Measurements from ENCODE around the gene KDM7A. TPM values are rescaled to one million over a fixed set of nuclear protein-coding genes. Genes with fewer than 3 reads are reported as not detected.
A peak's percentile ranks its signal among the peaks of the same experiment; 100 is the strongest.

KDM7A gene, protein sequence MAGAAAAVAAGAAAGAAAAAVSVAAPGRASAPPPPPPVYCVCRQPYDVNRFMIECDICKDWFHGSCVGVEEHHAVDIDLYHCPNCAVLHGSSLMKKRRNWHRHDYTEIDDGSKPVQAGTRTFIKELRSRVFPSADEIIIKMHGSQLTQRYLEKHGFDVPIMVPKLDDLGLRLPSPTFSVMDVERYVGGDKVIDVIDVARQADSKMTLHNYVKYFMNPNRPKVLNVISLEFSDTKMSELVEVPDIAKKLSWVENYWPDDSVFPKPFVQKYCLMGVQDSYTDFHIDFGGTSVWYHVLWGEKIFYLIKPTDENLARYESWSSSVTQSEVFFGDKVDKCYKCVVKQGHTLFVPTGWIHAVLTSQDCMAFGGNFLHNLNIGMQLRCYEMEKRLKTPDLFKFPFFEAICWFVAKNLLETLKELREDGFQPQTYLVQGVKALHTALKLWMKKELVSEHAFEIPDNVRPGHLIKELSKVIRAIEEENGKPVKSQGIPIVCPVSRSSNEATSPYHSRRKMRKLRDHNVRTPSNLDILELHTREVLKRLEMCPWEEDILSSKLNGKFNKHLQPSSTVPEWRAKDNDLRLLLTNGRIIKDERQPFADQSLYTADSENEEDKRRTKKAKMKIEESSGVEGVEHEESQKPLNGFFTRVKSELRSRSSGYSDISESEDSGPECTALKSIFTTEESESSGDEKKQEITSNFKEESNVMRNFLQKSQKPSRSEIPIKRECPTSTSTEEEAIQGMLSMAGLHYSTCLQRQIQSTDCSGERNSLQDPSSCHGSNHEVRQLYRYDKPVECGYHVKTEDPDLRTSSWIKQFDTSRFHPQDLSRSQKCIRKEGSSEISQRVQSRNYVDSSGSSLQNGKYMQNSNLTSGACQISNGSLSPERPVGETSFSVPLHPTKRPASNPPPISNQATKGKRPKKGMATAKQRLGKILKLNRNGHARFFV
- total RNA-seq, result 10 to 100 TPM; 19.5 to 24.9 TPM
- 1 to 10 TPM; 4.1 to 9.5 TPM for polyA plus RNA-seq
- long read RNA-seq, donor 1, partial matches to known transcripts, result 12 of 19 reads
- long read RNA-seq, donor 1, other reads (novel, unspliced or antisense), result 7 of 19 reads
- long read RNA-seq, donor 2, partial matches to known transcripts, result 2 of 13 reads
- long read RNA-seq, donor 2, other reads (novel, unspliced or antisense), result 11 of 13 reads

DNA sequence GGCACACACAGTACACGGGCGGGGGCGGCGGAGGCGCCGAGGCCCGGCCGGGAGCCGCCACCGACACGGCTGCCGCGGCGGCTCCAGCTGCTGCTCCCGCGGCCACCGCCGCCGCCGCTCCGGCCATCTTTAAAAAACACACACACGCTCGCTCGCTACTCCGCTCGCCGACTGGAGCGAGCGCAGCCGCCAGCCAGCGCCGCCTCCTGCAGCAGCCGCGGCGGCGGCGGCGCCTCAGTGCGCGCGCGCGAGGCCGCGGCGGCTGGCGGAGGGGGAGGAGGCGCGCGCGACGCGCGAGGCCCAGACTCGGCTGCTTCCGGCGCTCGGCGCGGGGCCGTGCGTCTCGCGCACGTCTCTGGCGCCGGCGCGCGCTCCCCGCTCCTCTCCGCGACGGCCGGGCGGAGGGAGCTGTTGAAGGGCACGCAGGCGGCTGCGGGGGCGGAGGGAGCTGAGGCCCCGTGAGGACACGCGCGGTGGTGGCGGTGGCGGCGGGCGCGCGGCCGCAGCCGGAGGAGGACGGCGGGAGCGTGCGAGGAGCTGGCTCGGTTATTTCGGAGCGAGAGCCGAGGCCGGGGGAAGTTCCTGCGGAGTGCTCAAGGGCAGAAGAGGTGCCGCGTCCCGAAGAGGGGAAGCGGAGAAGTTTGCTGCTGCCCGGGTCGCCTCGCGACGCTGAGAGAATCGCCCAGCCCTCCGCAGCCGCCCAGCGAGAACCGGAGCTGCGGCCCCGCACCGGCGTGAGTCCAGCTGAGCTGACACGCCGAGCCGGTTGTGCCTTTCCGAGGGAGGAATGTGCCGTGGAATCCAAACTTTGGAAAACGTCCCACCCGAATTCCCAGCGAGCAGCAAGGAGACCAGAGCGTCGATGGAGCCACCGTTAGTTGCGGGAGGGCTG is at the start of gene KDM7A:
TSS of gene KDM7A (minus strand) at position 173 of the 892 bp plus-strand sequence. CDS start at position 127, 46 bp downstream.
- no peaks in the 10 kb centered on the region for H3K9me3 ChIP-seq (ENCODE audit: control insufficient read depth, low read length)
- DNase-seq, result peak; percentile 95 to 98
- H3K4me1 ChIP-seq (ENCODE audit: control insufficient read depth in 1 of 2, insufficient read depth in 2 of 2, low read length in 2 of 2), result no peaks in the 10 kb centered on the region
- peak within 1 kb of the TSS; percentile 98 to 100 for H3K4me3 ChIP-seq (ENCODE audit: low read length in 2 of 2)
- H3K27ac ChIP-seq (ENCODE audit: low read depth in 1 of 2, low read length in 2 of 2), result peak within 1 kb of the TSS; percentile 95 to 97
- H3K27me3 ChIP-seq (ENCODE audit: control insufficient read depth in 1 of 2, insufficient read depth in 2 of 2, low read length in 1 of 2), result no peaks in the 10 kb centered on the region
- no peaks in the 10 kb centered on the region for H3K36me3 ChIP-seq (ENCODE audit: control insufficient read depth in 1 of 2, insufficient read depth in 2 of 2, low read length in 1 of 2)
- WGBS, 2 donors, result 0% methylated on average over 86 to 132 of the region's 132 CpGs
- peak; percentile 93 for ATAC-seq (ENCODE audit: low FRiP score)
- intact Hi-C loops (cut with DNase I), result no loop called here

DNA sequence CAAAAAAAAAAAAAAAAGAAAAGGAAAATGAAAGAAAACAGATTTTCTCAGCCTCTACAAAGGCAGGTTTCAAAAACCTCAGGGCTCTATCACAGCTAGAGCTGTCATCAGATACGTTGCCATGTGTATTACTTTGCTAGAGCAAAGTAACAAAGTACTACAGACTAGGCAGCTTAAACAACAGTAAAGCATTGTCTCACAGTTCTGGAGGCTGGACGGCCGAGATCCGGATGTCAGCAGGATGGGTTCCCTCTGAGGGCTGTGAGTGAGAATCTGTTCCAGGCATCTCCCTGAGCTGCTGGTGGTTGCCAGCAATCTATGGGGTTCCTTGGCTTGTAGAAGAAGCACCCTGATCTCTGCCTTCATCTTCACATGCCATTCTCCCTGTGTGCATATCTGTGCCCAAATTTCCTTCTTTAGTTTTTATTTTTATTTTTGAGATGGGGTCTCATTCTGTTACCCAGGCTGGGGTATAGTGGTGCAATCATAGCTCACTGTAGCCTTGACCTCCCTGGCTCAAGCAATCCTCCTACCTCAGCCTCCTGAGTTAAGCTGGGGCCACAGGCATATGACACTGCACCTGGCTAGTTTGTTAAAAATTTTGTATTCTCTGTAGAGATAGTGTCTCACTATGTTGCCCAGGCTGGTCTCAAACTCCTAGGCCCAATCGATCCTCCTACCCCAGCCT is 48.9 kb upstream of the KDM7A start:
- Histone ChIP-seq H3K4me3 (ENCODE audit: low read length in 2 of 2) (no peak overlapping the region), H3K36me3 (ENCODE audit: control insufficient read depth in 1 of 2, insufficient read depth in 2 of 2, low read length in 1 of 2) (no peaks in the 10 kb centered on the region), H3K27ac (ENCODE audit: low read depth in 1 of 2, low read length in 2 of 2) (no peak overlapping the region), H3K27me3 (ENCODE audit: control insufficient read depth in 1 of 2, insufficient read depth in 2 of 2, low read length in 1 of 2) (no peaks in the 10 kb centered on the region), H3K4me1 (ENCODE audit: control insufficient read depth in 1 of 2, insufficient read depth in 2 of 2, low read length in 2 of 2) (no peaks in the 10 kb centered on the region), H3K9me3 (ENCODE audit: control insufficient read depth, low read length) (no peaks in the 10 kb centered on the region)
- DNase-seq, result no peak
- WGBS, 2 donors, result 70 to 75% methylated on average over 5 of the region's 5 CpGs
- intact Hi-C loops (cut with DNase I), result no loop called here
- no peak for ATAC-seq (ENCODE audit: low FRiP score)

DNA sequence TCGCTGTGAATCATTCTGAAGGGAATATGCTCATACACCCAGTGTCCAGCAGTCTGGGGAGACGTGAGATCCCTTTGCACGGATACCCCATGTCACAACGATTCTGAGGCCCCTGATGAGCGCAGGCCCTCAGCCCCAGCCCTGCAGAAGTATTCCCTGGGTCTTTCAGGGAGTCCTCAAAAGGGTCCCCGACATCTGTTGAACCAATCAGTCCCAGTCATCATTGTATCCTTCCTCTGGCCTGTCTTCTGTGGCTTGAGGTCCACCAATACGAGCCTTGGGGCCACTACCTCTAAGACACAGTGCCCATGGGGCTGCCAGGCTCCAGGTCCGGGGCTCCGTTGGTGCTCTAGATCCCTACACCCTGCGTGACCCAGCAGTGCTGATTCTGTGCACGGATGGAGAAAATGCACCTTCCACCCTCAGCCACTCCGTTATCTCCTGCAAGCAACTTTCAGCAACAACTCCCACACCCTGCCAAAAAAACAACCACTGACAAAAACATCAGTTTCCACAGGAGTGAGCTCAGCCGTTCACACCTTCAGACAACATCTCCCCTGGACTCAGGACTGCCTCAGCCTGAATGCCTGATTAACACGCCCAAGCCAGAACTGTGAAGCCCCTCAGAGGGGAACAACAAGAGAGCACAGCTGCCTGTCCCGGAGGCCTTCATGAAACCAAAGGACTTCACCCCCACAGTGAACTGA is 46.9 kb upstream of the KDM7A start:
- no peak for DNase-seq
- intact Hi-C loops (cut with DNase I), result no loop called here

DNA sequence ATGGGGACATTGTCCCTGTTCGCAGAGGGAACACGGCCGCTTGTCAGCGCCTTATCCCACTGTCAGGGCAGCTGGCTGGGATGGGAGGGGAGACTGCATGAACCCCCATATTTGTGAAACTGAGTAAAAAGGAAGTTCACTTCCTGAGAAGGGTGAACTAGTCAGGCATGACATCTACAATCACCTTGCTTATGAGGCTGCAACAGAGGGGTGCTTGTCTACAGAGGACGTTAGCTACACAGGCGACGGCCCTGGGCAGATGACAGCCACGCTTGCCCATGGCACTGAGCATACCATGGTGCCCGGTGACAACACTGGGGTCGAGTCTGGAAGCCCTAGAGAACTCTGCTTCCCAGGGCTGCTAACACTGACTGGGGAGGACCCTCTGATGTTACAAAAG is 46.0 kb upstream of the KDM7A start:
- ATAC-seq (ENCODE audit: low FRiP score), result no peak
- 79 to 81% methylated on average over 10 of the region's 10 CpGs for WGBS, 2 donors
- H3K27me3 ChIP-seq (ENCODE audit: control insufficient read depth in 1 of 2, insufficient read depth in 2 of 2, low read length in 1 of 2), result no peaks in the 10 kb centered on the region
- intact Hi-C loops (cut with DNase I), result no loop called here
- no peak for DNase-seq
- H3K27ac ChIP-seq (ENCODE audit: low read depth in 1 of 2, low read length in 2 of 2), result no peak overlapping the region
- H3K4me1 ChIP-seq (ENCODE audit: control insufficient read depth in 1 of 2, insufficient read depth in 2 of 2, low read length in 2 of 2), result no peaks in the 10 kb centered on the region
- no peaks in the 10 kb centered on the region for H3K36me3 ChIP-seq (ENCODE audit: control insufficient read depth in 1 of 2, insufficient read depth in 2 of 2, low read length in 1 of 2)
- no peaks in the 10 kb centered on the region for H3K9me3 ChIP-seq (ENCODE audit: control insufficient read depth, low read length)
- no peak overlapping the region for H3K4me3 ChIP-seq (ENCODE audit: low read length in 2 of 2)

More for the DNA sequence above, 46.9 kb upstream of the KDM7A start:
- no peak overlapping the region for H3K4me3 ChIP-seq (ENCODE audit: low read length in 2 of 2)
- no peak overlapping the region for H3K27ac ChIP-seq (ENCODE audit: low read depth in 1 of 2, low read length in 2 of 2)
- ATAC-seq (ENCODE audit: low FRiP score), result no peak
- H3K9me3 ChIP-seq (ENCODE audit: control insufficient read depth, low read length), result no peaks in the 10 kb centered on the region
- no peaks in the 10 kb centered on the region for H3K36me3 ChIP-seq (ENCODE audit: control insufficient read depth in 1 of 2, insufficient read depth in 2 of 2, low read length in 1 of 2)
- 81 to 82% methylated on average over 15 of the region's 15 CpGs for WGBS, 2 donors
- H3K4me1 ChIP-seq (ENCODE audit: control insufficient read depth in 1 of 2, insufficient read depth in 2 of 2, low read length in 2 of 2), result no peaks in the 10 kb centered on the region
- no peaks in the 10 kb centered on the region for H3K27me3 ChIP-seq (ENCODE audit: control insufficient read depth in 1 of 2, insufficient read depth in 2 of 2, low read length in 1 of 2)

DNA sequence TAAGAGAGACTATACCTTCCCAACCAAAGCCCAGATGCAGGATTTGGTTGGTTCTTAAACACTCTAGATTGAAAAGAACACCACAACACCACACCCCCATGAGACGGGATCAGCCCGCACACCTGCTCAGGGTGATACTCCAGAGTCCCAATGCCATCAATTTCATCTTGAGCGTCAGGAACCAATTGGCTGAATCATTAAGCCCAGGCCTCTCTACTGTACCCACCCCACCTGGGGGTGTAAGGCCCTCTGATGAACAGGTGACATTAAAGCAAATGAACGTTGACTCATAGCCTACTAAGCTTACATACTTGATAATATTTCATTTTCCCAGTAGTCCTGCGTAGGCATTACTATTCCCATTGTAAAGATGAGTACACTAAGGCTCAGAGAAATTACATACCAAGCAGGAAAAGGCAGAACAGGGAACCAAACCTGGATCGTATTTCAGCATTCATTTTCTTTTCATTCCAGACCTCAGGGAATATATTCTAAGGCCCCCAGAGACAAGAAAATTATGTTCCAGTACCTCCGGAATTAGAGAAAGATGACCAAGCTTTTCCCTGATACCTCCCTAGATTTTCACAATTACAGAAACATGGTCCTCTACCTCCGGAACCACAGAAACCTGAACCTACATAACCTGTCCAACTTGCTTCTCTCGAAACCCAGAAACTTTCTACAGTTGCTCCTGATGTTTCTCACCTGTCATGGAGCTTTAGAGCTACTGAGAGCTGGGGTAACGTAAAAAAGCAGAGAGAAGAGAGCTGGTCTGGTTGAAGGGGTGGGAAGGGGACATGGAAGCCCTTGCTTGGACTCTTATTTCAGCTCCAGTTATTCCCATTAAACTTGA is 43.1 kb upstream of the KDM7A start:
- DNase-seq (no peak), ATAC-seq (ENCODE audit: low FRiP score) (no peak)
- H3K4me1 ChIP-seq (ENCODE audit: control insufficient read depth in 1 of 2, insufficient read depth in 2 of 2, low read length in 2 of 2), result no peaks in the 10 kb centered on the region
- peaks cover 3% of the 10 kb centered on the region for H3K9me3 ChIP-seq (ENCODE audit: control insufficient read depth, low read length)
- no peaks in the 10 kb centered on the region for H3K27me3 ChIP-seq (ENCODE audit: control insufficient read depth in 1 of 2, insufficient read depth in 2 of 2, low read length in 1 of 2)
- intact Hi-C loops (cut with DNase I), result no loop called here
- H3K4me3 ChIP-seq (ENCODE audit: low read length in 2 of 2), result no peak overlapping the region
- 80 to 81% methylated on average over 10 of the region's 10 CpGs for WGBS, 2 donors
- H3K27ac ChIP-seq (ENCODE audit: low read depth in 1 of 2, low read length in 2 of 2), result no peak overlapping the region
- H3K36me3 ChIP-seq (ENCODE audit: control insufficient read depth in 1 of 2, insufficient read depth in 2 of 2, low read length in 1 of 2), result no peaks in the 10 kb centered on the region

DNA sequence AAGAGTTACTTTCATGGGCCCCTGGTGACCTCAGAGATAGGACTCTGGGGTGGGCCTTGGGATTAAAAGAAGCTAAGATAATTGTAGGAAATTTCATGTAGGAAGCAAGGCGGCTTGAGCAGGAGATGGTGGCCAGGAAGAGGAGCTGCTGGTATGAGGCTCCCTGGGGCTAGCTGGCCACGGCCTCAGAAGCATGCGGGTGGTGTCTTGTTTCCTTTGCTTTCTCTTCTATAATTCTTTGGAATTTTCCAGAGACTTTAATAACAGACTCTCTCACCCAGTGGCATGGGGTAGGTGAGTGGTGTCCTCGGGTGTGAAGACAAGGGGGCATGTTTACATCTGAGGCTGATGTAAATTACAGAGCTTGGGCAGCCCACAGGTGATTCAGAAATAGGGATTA is 41.9 kb upstream of the KDM7A start:
- Histone ChIP-seq H3K27me3 (ENCODE audit: control insufficient read depth in 1 of 2, insufficient read depth in 2 of 2, low read length in 1 of 2) (no peaks in the 10 kb centered on the region), H3K9me3 (ENCODE audit: control insufficient read depth, low read length) (peaks cover 3% of the 10 kb centered on the region), H3K27ac (ENCODE audit: low read depth in 1 of 2, low read length in 2 of 2) (no peak overlapping the region), H3K4me1 (ENCODE audit: control insufficient read depth in 1 of 2, insufficient read depth in 2 of 2, low read length in 2 of 2) (no peaks in the 10 kb centered on the region), H3K4me3 (ENCODE audit: low read length in 2 of 2) (no peak overlapping the region), H3K36me3 (ENCODE audit: control insufficient read depth in 1 of 2, insufficient read depth in 2 of 2, low read length in 1 of 2) (no peaks in the 10 kb centered on the region)
- DNase-seq (no peak), ATAC-seq (ENCODE audit: low FRiP score) (no peak)
- 92% methylated on average over 4 of the region's 4 CpGs for WGBS, 2 donors
- intact Hi-C loops (cut with DNase I), result no loop called here
